DOHH2 (cell line): ENCODE measurements around the gene PLXNC1.

Experiments used
- H3F3A ChIP-seq: fragments of 200-600 bp; sonication (generic), shearing (Covaris generic); 2 replicates; pipeline ENCODE4 v1.6.0; 2016; ENCODE audit warnings: antibody characterized with exemption, mild to moderate bottlenecking; ENCODE audit not compliant: control insufficient read depth, insufficient read depth
- H3K27ac ChIP-seq: fragments of 200-600 bp; sonication (generic); 2 replicates; pipeline ENCODE4 v1.5.1; 2014; ENCODE audit warnings: low read depth, mild to moderate bottlenecking, low read length, moderate library complexity
- H3K27me3 ChIP-seq: fragments of 200-600 bp; sonication (generic); 2 replicates; pipeline ENCODE4 v1.6.1; 2014; ENCODE audit warnings: mild to moderate bottlenecking, low read length, mixed read lengths; ENCODE audit not compliant: control insufficient read depth
- H3K36me3 ChIP-seq: fragments of 200-600 bp; sonication (generic); 2 replicates; pipeline ENCODE4 v1.6.1; 2014; ENCODE audit warnings: mild to moderate bottlenecking, low read length, moderate library complexity, mixed read lengths; ENCODE audit not compliant: control insufficient read depth
- H3K4me1 ChIP-seq: fragments of 200-600 bp; sonication (generic); 2 replicates; pipeline ENCODE4 v1.6.1; 2014; ENCODE audit warnings: mild to moderate bottlenecking, low read length, mixed read lengths; ENCODE audit not compliant: control insufficient read depth
- H3K4me2 ChIP-seq: fragments of 200-600 bp; sonication (generic); 2 replicates; pipeline ENCODE4 v1.6.0; 2014; ENCODE audit warnings: mild to moderate bottlenecking, low read length, moderate library complexity
- H3K4me3 ChIP-seq: fragments of 200-600 bp; sonication (generic); 2 replicates; pipeline ENCODE4 v1.5.1; 2014; ENCODE audit warnings: mild to moderate bottlenecking, low read length, mixed read lengths
- H3K79me2 ChIP-seq: fragments of 200-600 bp; sonication (generic); 2 replicates; pipeline ENCODE4 v1.6.1; 2014; ENCODE audit warnings: mild to moderate bottlenecking, low read length, mixed read lengths; ENCODE audit not compliant: control insufficient read depth
- H3K9me2 ChIP-seq: fragments of 200-600 bp; sonication (generic); replicated peaks from 2 replicates; pipeline ENCODE4 v1.6.1; 2014; ENCODE audit warnings: mild to moderate bottlenecking, low read length, mixed read lengths; ENCODE audit not compliant: control insufficient read depth
- H3K9me3 ChIP-seq: fragments of 200-600 bp; sonication (generic); 2 replicates; pipeline ENCODE4 v1.6.1; 2014; ENCODE audit warnings: antibody characterized with exemption, low read length, mixed read lengths; ENCODE audit not compliant: control insufficient read depth, insufficient read depth
- H4K20me1 ChIP-seq: fragments of 200-600 bp; sonication (generic); 2 replicates; pipeline ENCODE4 v1.6.0; 2014; ENCODE audit warnings: low read depth, mild to moderate bottlenecking, antibody characterized with exemption, low read length, moderate library complexity; ENCODE audit not compliant: control insufficient read depth, insufficient read depth
- CTCF ChIP-seq: fragments of 200-600 bp; sonication (generic); IDR thresholded peaks from one replicate; pipeline ENCODE4 v1.5.1; 2014; ENCODE audit warnings: antibody characterized with exemption, mild to moderate bottlenecking, low read depth, low read length; ENCODE audit not compliant: poor library complexity, severe bottlenecking
- EZH2phosphoT487 ChIP-seq: fragments of 200-600 bp; sonication (generic); IDR thresholded peaks from 2 replicates; pipeline ENCODE4 v1.6.1; 2017; ENCODE audit warnings: borderline replicate concordance, mild to moderate bottlenecking, antibody characterized with exemption, low read length, moderate library complexity, mixed read lengths

Gene PLXNC1

GRCh38 chr12:94225506-94225905, 77.1 kb downstream of the PLXNC1 start:
- H3K4me3 ChIP-seq: no peak overlapping the region
- H3K27ac ChIP-seq: no peak overlapping the region
- peaks cover 11% of the 10 kb centered on the region for H3K27me3 ChIP-seq
- no peak overlapping the region for H3K4me2 ChIP-seq
- no peaks in the 10 kb centered on the region for H3F3A ChIP-seq
- H3K9me2 ChIP-seq: no peaks in the 10 kb centered on the region
- H3K36me3 ChIP-seq: no peaks in the 10 kb centered on the region
- no peaks in the 10 kb centered on the region for H3K9me3 ChIP-seq
- peaks cover 12% of the 10 kb centered on the region for H3K4me1 ChIP-seq
- no peaks in the 10 kb centered on the region for H3K79me2 ChIP-seq
- H4K20me1 ChIP-seq: no peaks in the 10 kb centered on the region
- TF ChIP-seq EZH2phosphoT487: no peak
- no peak for TF ChIP-seq CTCF

- no peak overlapping the region for H3K4me3 ChIP-seq
- H3K4me2 ChIP-seq: no peak overlapping the region
- H3K79me2 ChIP-seq: no peaks in the 10 kb centered on the region
- no peaks in the 10 kb centered on the region for H3K36me3 ChIP-seq
- peaks cover 11% of the 10 kb centered on the region for H3K27me3 ChIP-seq
- TF ChIP-seq EZH2phosphoT487 (no peak), CTCF (no peak)
- no peak overlapping the region for H3K27ac ChIP-seq
- H3K4me1 ChIP-seq: peaks cover 8% of the 10 kb centered on the region
- H4K20me1 ChIP-seq: no peaks in the 10 kb centered on the region
- H3F3A ChIP-seq: no peaks in the 10 kb centered on the region
- no peaks in the 10 kb centered on the region for H3K9me2 ChIP-seq
- H3K9me3 ChIP-seq: no peaks in the 10 kb centered on the region
These were observed 77.7 kb downstream of the PLXNC1 start for GRCh38 chr12:94225947-94226630.

GRCh38 chr12:94227066-94227465, 78.7 kb downstream of the PLXNC1 start:
- Histone ChIP-seq H3K9me2 (no peaks in the 10 kb centered on the region), H3K4me2 (no peak overlapping the region), H3F3A (no peaks in the 10 kb centered on the region), H3K36me3 (no peaks in the 10 kb centered on the region), H3K9me3 (no peaks in the 10 kb centered on the region), H3K27ac (no peak overlapping the region), H3K4me3 (no peak overlapping the region), H3K27me3 (peaks cover 11% of the 10 kb centered on the region), H3K4me1 (0 out of 2 replicates have a peak, but pooled peaks cover 7% of the 10 kb centered on the region), H4K20me1 (no peaks in the 10 kb centered on the region), H3K79me2 (no peaks in the 10 kb centered on the region)
- no peak for TF ChIP-seq EZH2phosphoT487
- no peak for TF ChIP-seq CTCF
